Lower leg skin (tissue), 3 donors: Measurements from ENCODE around the gene IL1RAP.

Experiments
- CTCF ChIP-seq, 3 donors: fragments of 450-650 bp; IDR thresholded peaks; one replicate each; pipeline ENCODE4 v1.5.1; 2016; ENCODE audit warnings: antibody characterized with exemption in 3 of 3, mild to moderate bottlenecking in 3 of 3, moderate library complexity in 2 of 3
- POLR2A ChIP-seq, 2 donors: fragments of 450-650 bp; IDR thresholded peaks; one replicate each; pipeline ENCODE4 v1.6.1; 2016 to 2017; ENCODE audit warnings: antibody characterized with exemption in 2 of 2, mild to moderate bottlenecking in 1 of 2, moderate library complexity in 1 of 2

GRCh38 chr3:190616637-190617036, 102.8 kb downstream of the IL1RAP start:
- TF ChIP-seq POLR2A (IDR thresholded peaks at IDR 0.05) = no peak
- no peak for TF ChIP-seq CTCF (IDR thresholded peaks at IDR 0.05)
